Fibroblast of lung (primary cell): ENCODE results near the gene C16orf96. TPM values are rescaled to one million over a fixed set of nuclear protein-coding genes. Genes with fewer than 3 reads are reported as not detected.

Source experiments
- DNase-seq, 2 donors: peaks; one replicate each; pipeline versions ENCODE4 v3.0.0 to v3.0.0-alpha.2; 2010; ENCODE audit warnings: low read depth in 2 of 2
- H2AFZ ChIP-seq: 2 replicates; pipeline ENCODE4 v1.5.1; 2012; ENCODE audit warnings: low read length, control low read depth, inconsistent platforms
- H3K27ac ChIP-seq: 2 replicates; pipeline ENCODE4 v1.5.1; 2011; ENCODE audit warnings: low read length, control low read depth; ENCODE audit not compliant: insufficient read depth
- H3K27me3 ChIP-seq: 2 replicates; pipeline ENCODE4 v1.5.1; 2011; ENCODE audit warnings: mild to moderate bottlenecking, low read length; ENCODE audit not compliant: control insufficient read depth, insufficient read depth
- H3K36me3 ChIP-seq: 2 replicates; pipeline ENCODE4 v1.5.1; 2011; ENCODE audit warnings: low read length; ENCODE audit not compliant: control insufficient read depth, insufficient read depth
- H3K4me1 ChIP-seq: 2 replicates; pipeline ENCODE4 v1.5.1; 2011; ENCODE audit warnings: low read length; ENCODE audit not compliant: control insufficient read depth, insufficient read depth; ENCODE audit errors: extremely low read depth
- H3K4me2 ChIP-seq: 2 replicates; pipeline ENCODE4 v1.5.1; 2011; ENCODE audit warnings: low read length, control low read depth; ENCODE audit not compliant: insufficient read depth; ENCODE audit errors: extremely low read depth
- H3K4me3 ChIP-seq, 4 experiments: fragments of 200-600 bp in 1 of 4; sonication (generic) in 1 of 4; replicated peaks in 1 of 4; 2 replicates each; pipeline ENCODE4 v1.5.1; 2011 to 2016; ENCODE audit warnings: low read length in 4 of 4, low read depth in 3 of 4, mild to moderate bottlenecking in 3 of 4, control low read depth in 2 of 4, inconsistent platforms in 1 of 4, mixed read lengths in 1 of 4; ENCODE audit not compliant: insufficient read depth in 1 of 4; ENCODE audit errors: control extremely low read depth in 1 of 4
- H3K79me2 ChIP-seq: 2 replicates; pipeline ENCODE4 v1.5.1; 2012; ENCODE audit warnings: mild to moderate bottlenecking, low read length, inconsistent platforms; ENCODE audit not compliant: control insufficient read depth, insufficient read depth
- H3K9ac ChIP-seq: 2 replicates; pipeline ENCODE4 v1.5.1; 2011; ENCODE audit warnings: mild to moderate bottlenecking, low read length, control low read depth; ENCODE audit not compliant: insufficient read depth
- H3K9me3 ChIP-seq: 2 replicates; pipeline ENCODE4 v1.5.1; 2012; ENCODE audit warnings: low read depth, low read length; ENCODE audit not compliant: control insufficient read depth, insufficient read depth
- H4K20me1 ChIP-seq: 2 replicates; pipeline ENCODE4 v1.5.1; 2011; ENCODE audit warnings: low read length; ENCODE audit not compliant: control insufficient read depth, insufficient read depth; ENCODE audit errors: extremely low read depth
- CTCF ChIP-seq, 2 donors: IDR thresholded peaks in 1 of 2; conservative IDR thresholded peaks in 1 of 2; 1 replicate in 1 of 2; 2 replicates in 1 of 2; pipeline ENCODE4 v1.5.1; 2011 to 2012; ENCODE audit warnings: low read length in 2 of 2, control low read depth in 1 of 2, inconsistent platforms in 1 of 2, low read depth in 1 of 2, mild to moderate bottlenecking in 1 of 2
- EZH2 ChIP-seq: IDR thresholded peaks from 2 replicates; pipeline ENCODE4 v1.5.1; 2012; ENCODE audit warnings: low read length, control low read depth, mild to moderate bottlenecking; ENCODE audit errors: missing control alignments
- polyA plus RNA-seq, 2 donors: library from polyadenylated mRNA; depleted of rRNA in 1 of 2; stranded (reverse) in 1 of 2; unstranded in 1 of 2; fragments of >200 nt; gene quantifications; 2 replicates each; pipeline ENCODE4 v1.2.1, GENCODE V29; 2011 to 2012; ENCODE audit warnings: missing spikeins in 1 of 2
- total RNA-seq: library from RNA; depleted of rRNA; stranded (reverse); fragments of >200 nt; gene quantifications from 2 replicates; pipeline ENCODE4 v1.2.1, GENCODE V29; 2014

Gene C16orf96
- total and polyA plus RNA-seq, 2 donors (not counting 1 experiment from before 2014, with no cell fraction given) = under 0.01 TPM; not detected in 1

- H3K27me3 ChIP-seq = no peaks in the 10 kb centered on the region
- H3K27ac ChIP-seq = no peak overlapping the region
- H3K4me1 ChIP-seq = no peaks in the 10 kb centered on the region
- H3K9ac ChIP-seq = no peak overlapping the region
- H3K36me3 ChIP-seq = peaks cover 5% of the 10 kb centered on the region
- no peak for DNase-seq
- H3K4me2 ChIP-seq = no peak overlapping the region
- H3K9me3 ChIP-seq = no peaks in the 10 kb centered on the region
- TF ChIP-seq CTCF (conservative IDR thresholded peaks at IDR 0.05 in 1 of 2, IDR thresholded peaks at IDR 0.05 in 1 of 2; ENCODE audit: low read depth in 1 of 2, low read length in 2 of 2) = no peak
- TF ChIP-seq EZH2 = no peak
- H3K79me2 ChIP-seq = peaks cover 13% of the 10 kb centered on the region
- H4K20me1 ChIP-seq = no peaks in the 10 kb centered on the region
- no peak overlapping the region for H3K4me3 ChIP-seq
- no peak overlapping the region for H2AFZ ChIP-seq
Observed at GRCh38 chr16:4647644-4647980, 91.5 kb downstream of the C16orf96 start.

- H2AFZ ChIP-seq = no peak overlapping the region
- no peak overlapping the region for H3K4me2 ChIP-seq
- no peak overlapping the region for H3K4me3 ChIP-seq
- TF ChIP-seq EZH2 (no peak), CTCF (conservative IDR thresholded peaks at IDR 0.05 in 1 of 2, IDR thresholded peaks at IDR 0.05 in 1 of 2; ENCODE audit: low read depth in 1 of 2, low read length in 2 of 2) (no peak)
- H3K27ac ChIP-seq = no peak overlapping the region
- no peak for DNase-seq
- no peaks in the 10 kb centered on the region for H4K20me1 ChIP-seq
- H3K36me3 ChIP-seq = peaks cover 5% of the 10 kb centered on the region
- no peaks in the 10 kb centered on the region for H3K4me1 ChIP-seq
- H3K27me3 ChIP-seq = no peaks in the 10 kb centered on the region
- no peaks in the 10 kb centered on the region for H3K9me3 ChIP-seq
- H3K79me2 ChIP-seq = peaks cover 11% of the 10 kb centered on the region
- H3K9ac ChIP-seq = no peak overlapping the region
Observed at GRCh38 chr16:4648917-4649316, 92.8 kb downstream of the C16orf96 start.

GRCh38 chr16:4649744-4650442 is 93.8 kb downstream of the C16orf96 start:
- no peak for DNase-seq
- Histone ChIP-seq H3K9me3 (no peaks in the 10 kb centered on the region), H3K4me3 (no peak overlapping the region), H3K9ac (no peak overlapping the region), H3K4me1 (no peaks in the 10 kb centered on the region), H3K36me3 (peaks cover 9% of the 10 kb centered on the region), H2AFZ (no peak overlapping the region), H3K27ac (no peak overlapping the region), H4K20me1 (no peaks in the 10 kb centered on the region), H3K4me2 (no peak overlapping the region), H3K79me2 (peaks cover 11% of the 10 kb centered on the region), H3K27me3 (no peaks in the 10 kb centered on the region)
- no peak for TF ChIP-seq CTCF (conservative IDR thresholded peaks at IDR 0.05 in 1 of 2, IDR thresholded peaks at IDR 0.05 in 1 of 2; ENCODE audit: low read depth in 1 of 2, low read length in 2 of 2)
- no peak for TF ChIP-seq EZH2

Other genes starting within 250 kb of the C16orf96 start
- 2.6 and 4.0 TPM in 2 replicates for gene GLIS2, start 240.3 kb upstream of the C16orf96 start, total RNA-seq
- gene GLIS2, start 240.3 kb upstream of the C16orf96 start, polyA plus RNA-seq = 5.6 and 6.0 TPM in 2 replicates
- gene PAM16, start 205.0 kb upstream of the C16orf96 start, total RNA-seq = 24.4 and 34.3 TPM in 2 replicates
- 14.8 and 19.9 TPM in 2 replicates for gene PAM16, start 205.0 kb upstream of the C16orf96 start, polyA plus RNA-seq
- gene VASN, start 184.5 kb upstream of the C16orf96 start, total RNA-seq = 57.0 and 79.4 TPM in 2 replicates
- gene VASN, start 184.5 kb upstream of the C16orf96 start, polyA plus RNA-seq = 30.6 and 61.9 TPM in 2 replicates
- gene CORO7, start 139.7 kb upstream of the C16orf96 start, total RNA-seq = 5.4 and 11.1 TPM in 2 replicates
- 5.6 and 6.1 TPM in 2 replicates for gene CORO7, start 139.7 kb upstream of the C16orf96 start, polyA plus RNA-seq
- gene DNAJA3, start 130.5 kb upstream of the C16orf96 start, total RNA-seq = 59.8 and 66.1 TPM in 2 replicates
- 27.8 and 39.8 TPM in 2 replicates for gene DNAJA3, start 130.5 kb upstream of the C16orf96 start, polyA plus RNA-seq
- 71.7 and 73.5 TPM in 2 replicates for gene NMRAL1, start 81.7 kb upstream of the C16orf96 start, total RNA-seq
- 33.6 and 42.0 TPM in 2 replicates for gene NMRAL1, start 81.7 kb upstream of the C16orf96 start, polyA plus RNA-seq
- 40.0 and 40.6 TPM in 2 replicates for gene HMOX2, start 79.9 kb upstream of the C16orf96 start, total RNA-seq
- 45.7 and 54.7 TPM in 2 replicates for gene HMOX2, start 79.9 kb upstream of the C16orf96 start, polyA plus RNA-seq
- 4.9 and 12.2 TPM in 2 replicates for gene CDIP1, start 17.6 kb upstream of the C16orf96 start, total RNA-seq
- 6.3 and 11.7 TPM in 2 replicates for gene CDIP1, start 17.6 kb upstream of the C16orf96 start, polyA plus RNA-seq
- gene UBALD1, start 58.5 kb downstream of the C16orf96 start, total RNA-seq = 3.6 and 4.4 TPM in 2 replicates
- gene UBALD1, start 58.5 kb downstream of the C16orf96 start, polyA plus RNA-seq = 2.2 and 3.7 TPM in 2 replicates
- 15.9 and 26.1 TPM in 2 replicates for gene MGRN1, start 68.5 kb downstream of the C16orf96 start, total RNA-seq
- gene MGRN1, start 68.5 kb downstream of the C16orf96 start, polyA plus RNA-seq = 5.4 and 9.6 TPM in 2 replicates
- 17.2 and 21.5 TPM in 2 replicates for gene NUDT16L1, start 137.2 kb downstream of the C16orf96 start, total RNA-seq
- gene NUDT16L1, start 137.2 kb downstream of the C16orf96 start, polyA plus RNA-seq = 14.0 and 19.7 TPM in 2 replicates
- gene ANKS3, start 177.9 kb downstream of the C16orf96 start, total RNA-seq = 26.2 and 26.3 TPM in 2 replicates
- gene ANKS3, start 177.9 kb downstream of the C16orf96 start, polyA plus RNA-seq = 8.4 and 11.9 TPM in 2 replicates
- 0.26 and 0.50 TPM in 2 replicates for gene DNAAF8, start 178.2 kb downstream of the C16orf96 start, total RNA-seq
- 0.84 and 0.95 TPM in 2 replicates for gene DNAAF8, start 178.2 kb downstream of the C16orf96 start, polyA plus RNA-seq
- gene ZNF500, start 210.8 kb downstream of the C16orf96 start, total RNA-seq = 6.9 and 7.1 TPM in 2 replicates
- gene ZNF500, start 210.8 kb downstream of the C16orf96 start, polyA plus RNA-seq = 3.1 TPM in 2 replicates
- gene SEPTIN12, start 232.0 kb downstream of the C16orf96 start, total RNA-seq = not detected in 2 replicates
- gene SEPTIN12, start 232.0 kb downstream of the C16orf96 start, polyA plus RNA-seq = not detected in 2 replicates
- not detected in 2 replicates for gene SMIM22, start 239.0 kb downstream of the C16orf96 start, total RNA-seq
- gene SMIM22, start 239.0 kb downstream of the C16orf96 start, polyA plus RNA-seq = not detected in 2 replicates
- 11.6 and 13.0 TPM in 2 replicates for gene ROGDI, start 246.3 kb downstream of the C16orf96 start, total RNA-seq
- 8.6 and 9.2 TPM in 2 replicates for gene ROGDI, start 246.3 kb downstream of the C16orf96 start, polyA plus RNA-seq